GM19395 (cell line): ENCODE results near the gene CDX1.

Experiments
- ATAC-seq: cut with Tn5 transposase; IDR thresholded peaks from one replicate; pipeline ENCODE4 v1.9.1; 2021; ENCODE audit warnings: mild to moderate bottlenecking, moderate library complexity; ENCODE audit not compliant: unreplicated experiment

CDX1 gene

DNA sequence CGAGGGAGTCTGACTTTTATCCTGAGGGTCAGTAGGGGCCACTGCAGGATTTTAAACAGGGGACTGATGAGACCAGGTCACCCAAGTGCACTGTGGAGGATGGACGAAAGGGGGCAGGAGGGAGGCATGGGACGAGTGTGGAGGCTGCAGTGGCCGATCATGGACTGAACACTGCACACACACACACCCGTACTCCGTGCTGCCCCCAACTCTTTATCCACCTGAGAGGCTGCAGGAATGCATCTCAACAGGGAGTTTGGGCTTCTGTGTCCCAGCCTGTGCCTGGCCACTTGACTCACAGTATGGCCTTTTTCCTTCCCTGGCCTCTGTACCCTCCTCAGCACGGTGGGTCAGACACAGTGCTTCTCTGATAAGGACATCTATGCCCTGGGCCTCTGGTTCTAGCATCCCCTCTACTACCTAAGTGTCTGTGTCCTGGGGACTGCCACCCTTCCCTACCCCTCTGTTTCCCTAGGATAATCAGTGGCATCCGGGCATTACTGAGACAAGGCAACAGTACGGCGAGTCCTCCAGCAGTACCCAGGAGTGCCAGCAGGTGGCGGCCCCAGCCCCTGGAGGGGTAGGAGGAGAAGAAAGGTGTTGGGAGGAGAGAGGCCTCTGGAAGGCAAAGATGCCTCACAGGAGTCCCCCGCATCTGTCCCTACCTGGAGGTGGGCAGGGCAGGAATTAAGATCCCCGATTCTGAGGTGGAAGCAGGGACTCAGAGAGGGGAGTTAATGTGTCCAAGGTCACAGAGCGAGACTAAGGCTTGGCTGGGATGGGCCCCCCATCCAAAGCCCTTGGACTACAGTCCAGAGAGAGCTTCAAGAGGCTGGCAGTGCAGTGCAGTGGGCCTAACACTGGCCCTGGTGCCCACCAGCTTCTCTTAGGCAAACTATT, 5.1 kb upstream of the CDX1 start:
- ATAC-seq: peak; percentile 82

DNA sequence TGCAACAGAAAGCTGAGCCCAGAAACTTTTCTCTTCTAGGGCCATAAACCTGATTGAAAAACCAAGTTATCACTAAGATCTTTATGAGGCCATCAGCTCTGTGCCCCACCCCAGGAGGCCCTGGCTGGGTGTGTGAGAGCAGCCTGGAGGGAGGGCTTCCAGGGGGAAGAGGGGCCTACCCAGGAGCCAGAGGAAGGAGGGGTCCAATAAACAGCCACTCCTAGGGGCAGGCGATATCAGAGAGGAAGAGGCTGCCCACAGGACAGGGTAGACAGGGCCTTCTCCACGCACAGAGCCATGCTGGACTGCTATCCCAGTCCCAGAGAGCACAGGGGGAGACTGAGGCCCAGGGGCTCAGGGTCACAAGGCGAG, 4.5 kb upstream of the CDX1 start:
- no peak for ATAC-seq

- no peak for ATAC-seq
Measured at GRCh38 chr5:150163035-150163434, 3.5 kb upstream of the CDX1 start.

DNA sequence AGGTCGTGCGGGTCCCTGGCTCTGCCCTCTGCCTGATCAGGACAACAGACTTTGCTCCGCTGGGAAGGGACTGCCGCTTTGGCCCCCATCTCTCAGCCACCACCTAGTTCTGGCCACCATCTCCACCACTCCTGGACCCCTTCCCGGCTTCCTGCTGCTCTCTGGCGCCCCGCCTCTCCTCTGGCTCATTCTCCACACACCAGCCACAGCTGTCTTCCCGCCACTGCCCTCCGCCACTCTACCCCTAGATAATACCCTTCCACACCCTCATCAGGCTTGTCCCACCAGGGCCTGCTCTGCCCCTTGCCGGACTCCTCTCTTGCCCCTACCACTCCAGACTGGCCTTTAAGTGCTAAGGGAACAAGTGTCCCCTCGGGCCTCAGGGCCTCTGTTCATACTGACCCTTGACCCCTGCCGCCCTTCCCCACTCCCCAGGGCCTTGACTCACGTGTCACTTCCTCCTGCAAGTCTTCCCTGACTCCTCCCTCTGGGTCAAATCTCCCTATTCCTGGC, 3.0 kb upstream of the CDX1 start:
- no peak for ATAC-seq

DNA sequence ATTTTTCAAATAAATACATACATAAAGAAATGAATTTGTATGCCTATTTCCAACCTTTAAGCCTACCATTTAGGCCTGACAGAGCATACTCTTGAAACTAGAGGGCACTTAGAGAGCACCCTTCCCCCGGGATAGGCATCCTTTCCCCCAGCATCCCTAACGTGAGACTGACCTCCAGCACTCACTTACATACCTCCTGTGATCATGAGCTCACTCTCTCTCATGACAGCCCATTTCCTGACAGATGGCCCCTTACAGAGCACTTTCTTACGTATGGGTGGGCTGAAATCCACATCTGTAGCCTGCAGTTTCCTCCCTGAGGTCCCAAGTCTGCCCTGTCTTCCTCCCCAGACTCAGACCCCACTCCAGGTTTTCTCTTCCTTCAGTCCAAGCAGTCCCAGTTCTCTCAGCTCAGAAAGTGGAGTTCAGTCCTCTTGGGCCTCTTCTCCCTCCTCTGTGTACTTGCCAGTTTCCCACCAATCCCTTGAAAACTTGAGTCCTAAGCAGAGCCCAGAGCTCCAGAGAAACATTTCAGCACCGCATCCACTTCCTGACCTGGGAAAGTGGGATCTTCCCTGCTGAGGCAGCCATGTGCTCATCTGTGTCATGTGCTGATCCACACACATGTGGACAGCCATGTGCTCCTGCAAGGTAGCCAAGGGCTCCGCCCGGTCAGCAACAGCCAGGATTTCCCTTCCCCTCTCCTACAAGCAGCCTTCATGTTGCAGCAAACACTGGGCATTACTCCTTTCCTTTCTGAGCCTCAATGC, 2.2 kb upstream of the CDX1 start:
- ATAC-seq: no peak

GRCh38 chr5:150166037-150166649, 435 bp upstream of the CDX1 start:
- no peak for ATAC-seq

DNA sequence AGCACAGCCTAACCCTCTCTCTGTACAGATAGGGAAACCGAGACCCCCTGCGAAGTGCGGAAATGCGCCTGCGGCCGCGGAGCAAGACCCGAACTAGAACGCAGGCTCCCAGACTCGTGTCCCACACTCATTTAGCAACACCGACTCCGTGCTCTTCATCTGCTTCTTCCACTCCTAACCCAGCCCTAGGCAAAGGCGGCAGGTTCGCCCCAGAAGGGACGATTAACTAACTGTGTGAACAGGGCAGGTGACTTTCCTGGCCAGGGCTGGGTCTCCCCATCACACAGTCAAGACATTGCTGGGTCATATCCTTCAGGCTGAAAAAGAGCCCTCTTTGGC, 903 bp downstream of the CDX1 start:
- ATAC-seq: no peak

GRCh38 chr5:150167908-150168307, 1.3 kb downstream of the CDX1 start:
- ATAC-seq: no peak

GRCh38 chr5:150168864-150169263, 2.3 kb downstream of the CDX1 start:
- ATAC-seq: no peak

GRCh38 chr5:150172145-150172544, 5.6 kb downstream of the CDX1 start:
- no peak for ATAC-seq

- no peak for ATAC-seq
Measured at GRCh38 chr5:150172556-150172955, 6.0 kb downstream of the CDX1 start.

DNA sequence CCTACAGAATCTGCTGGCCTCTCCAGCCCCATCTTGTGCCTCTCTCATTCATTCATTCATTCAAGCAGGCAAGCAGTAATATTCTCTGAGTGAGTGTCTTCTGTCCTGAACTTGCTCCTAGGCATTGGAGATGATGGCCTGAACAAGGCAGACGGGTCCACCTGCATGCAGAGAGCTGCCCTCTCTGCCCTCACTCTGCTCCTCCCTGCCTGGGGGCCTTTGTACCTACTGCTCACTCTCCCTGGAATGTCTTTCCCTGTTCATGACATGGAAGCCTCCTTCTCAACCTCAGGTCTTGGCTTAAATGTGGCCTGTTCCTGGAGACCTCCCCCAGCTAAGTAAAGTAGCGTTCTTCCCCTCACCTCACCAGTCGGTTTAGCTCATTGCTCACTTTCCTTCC, 6.6 kb downstream of the CDX1 start:
- no peak for ATAC-seq

DNA sequence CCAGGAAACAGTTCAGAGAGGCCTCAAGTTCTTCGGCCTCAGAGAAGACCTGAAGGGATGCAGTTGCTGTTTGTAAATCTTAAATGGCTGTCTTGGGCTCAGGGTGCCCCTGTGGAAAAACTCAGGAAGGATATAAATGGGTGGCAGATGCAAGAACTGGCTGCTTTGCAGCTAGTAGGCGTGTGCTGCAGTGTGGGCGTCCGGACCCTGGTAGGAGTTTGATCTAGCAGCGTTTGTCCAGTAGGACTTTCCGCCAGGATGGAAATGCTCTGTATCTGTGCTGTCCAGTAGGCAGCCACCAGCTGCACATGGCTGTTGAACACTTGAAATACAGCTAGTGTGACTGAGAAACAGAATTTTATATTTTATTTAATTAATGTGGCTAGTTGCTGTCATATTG, 7.7 kb downstream of the CDX1 start:
- ATAC-seq: no peak

DNA sequence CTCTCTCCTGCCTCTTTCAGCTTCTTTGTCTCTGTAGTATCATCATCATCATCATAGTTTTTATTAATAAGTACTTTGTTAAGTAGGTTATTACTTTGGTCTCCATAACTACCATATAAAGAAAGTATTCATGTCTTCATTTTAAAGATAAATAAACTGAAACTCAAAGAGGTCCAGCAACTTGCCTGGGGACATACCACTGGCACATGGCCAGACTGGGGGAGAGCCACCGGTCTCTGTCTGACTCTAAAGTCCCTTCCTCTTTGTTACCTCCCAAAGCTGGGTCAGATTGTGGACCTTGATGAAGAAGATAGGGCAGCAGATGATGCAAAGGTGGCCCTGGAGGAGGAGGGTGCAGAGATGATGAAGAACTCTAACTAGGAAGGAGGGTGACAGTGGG, 8.5 kb downstream of the CDX1 start:
- no peak for ATAC-seq

DNA sequence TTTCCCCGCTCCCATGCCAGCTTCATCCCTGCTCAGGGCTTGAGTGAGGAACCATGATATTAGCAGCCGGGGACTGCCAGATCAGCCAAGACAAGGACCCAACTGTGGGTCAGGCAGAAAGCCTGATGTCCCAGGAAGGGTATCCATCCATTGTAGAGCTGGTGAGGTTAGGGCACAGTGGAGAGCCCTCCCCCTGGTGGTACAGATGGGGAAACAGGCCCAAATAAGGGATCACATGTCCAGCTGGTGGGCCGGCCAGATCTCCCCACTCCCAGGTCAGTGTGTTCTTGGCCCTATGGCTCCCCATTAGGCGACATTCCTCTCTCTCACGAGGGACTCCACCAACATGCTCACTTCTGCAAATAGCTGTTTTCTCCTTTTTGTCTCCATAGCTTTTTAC, 9.0 kb downstream of the CDX1 start:
- ATAC-seq: peak; percentile 52

DNA sequence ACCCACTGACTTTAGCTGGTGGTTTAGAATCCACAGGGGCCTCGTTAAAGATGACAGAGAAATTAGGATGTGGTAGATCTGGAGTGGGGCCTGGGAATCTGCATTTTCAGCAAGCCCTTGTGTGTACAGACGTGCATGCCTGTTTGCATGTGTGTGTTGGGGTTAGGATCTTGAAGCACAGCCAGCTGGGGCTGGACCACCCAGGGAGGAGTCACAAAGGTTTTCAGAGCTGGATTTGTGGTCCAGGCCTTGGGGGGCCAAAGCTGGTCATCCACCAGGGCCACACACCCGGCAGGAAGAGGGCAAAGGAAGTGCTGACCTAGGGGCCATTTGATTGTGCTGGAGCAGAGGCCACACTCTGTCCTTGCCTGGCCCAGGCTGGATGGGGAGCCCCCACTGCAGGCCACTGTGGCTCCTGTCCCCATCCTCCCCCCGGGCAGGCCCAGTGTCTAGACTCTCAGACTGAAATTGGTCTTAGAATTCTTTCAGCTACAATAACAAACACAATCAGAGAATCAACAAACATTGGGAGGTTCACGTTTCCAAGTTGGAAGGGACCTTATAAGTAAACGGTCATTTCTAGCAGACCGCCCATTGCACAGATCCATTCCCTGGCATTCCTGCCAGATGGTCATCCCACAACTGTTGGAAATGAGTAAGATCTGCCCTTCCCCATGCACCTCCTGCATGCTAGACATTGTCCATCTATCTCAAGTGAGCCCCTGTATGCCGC, 10.3 kb downstream of the CDX1 start:
- ATAC-seq: no peak

DNA sequence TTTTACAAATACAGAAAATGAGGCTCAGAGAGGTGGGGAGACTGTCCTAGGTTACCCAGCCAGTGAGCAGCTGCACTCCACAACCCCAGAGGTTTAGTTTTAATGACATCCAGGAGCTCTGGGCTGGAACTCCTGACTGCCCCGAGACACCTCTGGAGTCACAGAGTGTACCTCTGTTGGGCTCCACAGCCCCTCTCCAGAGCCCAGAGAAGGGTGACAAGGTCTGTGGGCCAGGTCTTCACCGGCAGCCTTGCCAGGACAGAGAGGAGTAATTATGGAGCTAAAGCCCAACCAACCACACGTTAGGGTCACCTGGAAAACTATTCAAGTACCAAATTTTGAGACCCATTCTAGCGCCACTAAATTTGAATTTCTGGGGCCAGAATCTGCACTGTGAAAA, 11.1 kb downstream of the CDX1 start:
- ATAC-seq: no peak

DNA sequence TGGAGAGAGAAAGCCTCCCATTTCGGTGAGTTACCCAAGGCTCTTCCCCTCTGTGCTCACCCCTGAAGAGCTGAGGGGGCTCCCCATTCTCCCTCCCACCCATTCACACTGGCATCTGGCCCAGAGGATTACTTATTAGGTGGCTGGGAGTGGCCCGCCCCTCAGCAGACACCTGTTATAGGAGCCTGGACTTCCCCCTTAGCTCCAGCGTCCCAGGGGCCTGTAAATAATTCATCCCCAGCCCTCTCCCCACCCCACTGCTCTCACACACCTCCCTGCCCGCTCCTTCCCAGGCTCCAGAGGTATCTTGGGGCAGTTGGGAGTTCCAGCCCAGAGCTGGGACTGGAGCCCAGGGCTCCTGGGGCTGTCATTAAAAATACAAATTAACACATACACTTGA, 11.7 kb downstream of the CDX1 start:
- no peak for ATAC-seq

GRCh38 chr5:150179019-150179620, 12.5 kb downstream of the CDX1 start:
- ATAC-seq: no peak

- ATAC-seq: no peak
Measured at GRCh38 chr5:150180241-150181026, 13.9 kb downstream of the CDX1 start.
